ENCODE measurements around the gene GLB1L.
"Not testable (repeated sequence)": the region's sequence is repeated elsewhere in the genome, so short reads cannot be mapped to it uniquely, and the experiment has no call there.

GLB1L gene

DNA sequence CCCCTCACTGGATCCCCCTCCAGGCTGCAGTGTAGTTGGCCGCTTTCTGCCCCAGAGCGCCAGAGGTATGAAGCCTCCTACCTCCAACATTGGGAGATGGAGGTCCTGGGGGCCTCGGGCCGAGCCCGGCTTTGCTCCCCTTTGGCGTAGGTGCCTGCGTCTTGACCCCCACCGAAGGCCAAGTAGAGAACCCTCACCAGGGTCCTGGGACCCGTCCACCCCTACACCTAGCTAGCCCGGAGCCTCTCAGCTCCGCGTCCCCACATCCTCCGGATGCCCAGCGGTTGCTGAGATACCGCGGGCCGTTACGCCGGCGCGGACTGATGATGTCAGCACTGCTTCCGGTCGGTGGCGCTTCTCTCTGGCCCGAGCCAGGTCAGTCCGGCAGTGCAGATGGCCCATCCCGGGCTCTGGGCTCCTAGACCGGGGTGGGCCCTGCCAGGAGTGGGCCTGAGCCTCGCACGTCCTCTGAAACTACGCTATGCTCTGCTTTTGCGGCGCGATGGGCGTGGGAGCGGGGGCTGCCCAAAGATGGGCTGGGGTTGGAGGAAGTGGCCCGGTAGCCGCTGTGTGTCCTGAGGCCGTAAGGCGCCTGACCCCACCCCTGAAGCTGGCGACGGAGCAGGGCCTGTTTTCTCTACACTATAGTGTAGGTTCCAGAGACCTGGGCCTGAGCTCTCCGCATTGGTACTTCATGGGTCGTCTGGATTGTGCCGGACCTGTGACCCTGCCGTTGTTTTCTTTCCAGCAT is at the start of gene GLB1L, which contains the start of gene STK16:
Gene GLB1L, minus strand, starts transcription at position 297 of the 751 bp plus-strand sequence. CDS start 1,871 bp downstream, outside the sequence.
Gene STK16, plus strand, starts transcription at position 332 of the 751 bp plus-strand sequence. CDS start 521 bp downstream, outside the sequence.
- peak; percentile 98 for DNase-seq (ENCODE audit: low spot score)

DNA sequence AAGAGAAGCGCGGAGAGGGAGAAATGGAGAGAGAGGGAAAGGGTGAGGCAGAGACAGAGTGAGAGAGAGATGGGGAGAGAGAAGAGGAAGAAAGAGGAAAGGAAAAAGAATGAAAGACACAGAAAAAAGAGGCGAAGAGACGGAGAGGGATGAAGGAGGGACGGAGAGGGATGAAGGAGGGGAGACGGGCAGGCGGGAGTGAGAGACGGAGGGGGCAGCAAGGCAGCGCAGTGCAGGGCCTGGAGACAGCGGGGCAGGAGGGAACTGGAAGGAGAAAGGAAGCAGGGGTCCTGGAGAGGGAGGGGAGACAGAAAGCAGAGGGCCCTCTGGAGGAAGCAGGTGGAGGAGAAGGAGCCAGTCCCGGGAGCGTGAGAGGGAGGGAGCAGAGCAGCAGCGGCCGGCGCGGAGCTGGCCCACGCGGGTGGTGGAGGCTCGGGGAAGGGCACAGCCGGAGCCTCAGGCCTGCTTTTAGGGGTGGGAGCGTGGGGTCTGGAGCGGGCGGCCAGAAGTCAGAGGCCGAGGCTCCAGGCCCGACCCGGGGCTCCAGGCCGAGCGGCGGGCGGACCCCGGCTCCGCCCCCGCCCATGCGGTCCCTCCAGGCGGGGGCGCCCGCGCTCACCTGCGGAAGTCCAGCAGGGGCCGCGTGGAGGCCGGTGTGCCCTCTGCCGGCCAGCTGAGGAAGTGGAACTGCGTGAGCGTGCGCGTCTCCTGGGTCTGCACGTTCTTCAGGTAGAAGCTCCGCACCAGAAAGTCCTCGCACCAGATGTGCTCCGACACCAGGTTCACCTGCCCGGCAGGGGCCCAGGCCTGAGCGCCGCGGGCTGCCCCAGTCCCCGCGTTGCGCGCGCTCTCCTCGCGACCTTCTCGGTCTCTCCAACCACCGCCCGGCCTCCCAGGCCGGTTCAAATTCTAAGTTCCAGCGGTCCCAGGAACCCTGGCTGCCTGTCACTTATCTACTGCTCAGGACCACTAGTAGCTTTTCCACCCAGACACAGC is 49.4 kb upstream of the GLB1L start:
- peak; percentile 96 for DNase-seq (ENCODE audit: low spot score)

DNA sequence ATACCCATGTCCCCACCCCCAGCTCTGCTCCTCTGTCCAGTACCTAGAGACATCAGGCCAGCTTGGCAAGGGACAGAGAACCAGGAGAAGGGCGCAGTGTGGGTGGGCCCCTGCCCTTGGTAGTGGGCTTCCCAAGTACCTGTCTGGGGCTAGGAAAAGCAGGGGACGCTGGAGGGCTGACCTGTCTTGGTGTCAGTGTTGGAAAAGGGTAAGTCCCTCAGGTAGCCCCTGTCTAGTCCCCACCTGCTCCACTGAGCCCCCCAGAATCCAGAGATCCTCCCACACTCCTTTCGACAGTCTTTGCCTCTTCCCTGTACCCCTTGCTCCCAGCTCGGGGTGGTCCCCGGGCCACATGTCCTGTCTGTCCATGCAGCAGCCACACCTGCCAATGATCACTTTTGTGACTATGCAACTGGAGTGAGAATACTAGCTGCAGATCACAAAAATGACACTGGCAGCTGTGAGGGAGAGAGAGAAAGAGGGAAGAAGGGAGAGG is 48.5 kb upstream of the GLB1L start:
- no peak for DNase-seq (ENCODE audit: low spot score)

DNA sequence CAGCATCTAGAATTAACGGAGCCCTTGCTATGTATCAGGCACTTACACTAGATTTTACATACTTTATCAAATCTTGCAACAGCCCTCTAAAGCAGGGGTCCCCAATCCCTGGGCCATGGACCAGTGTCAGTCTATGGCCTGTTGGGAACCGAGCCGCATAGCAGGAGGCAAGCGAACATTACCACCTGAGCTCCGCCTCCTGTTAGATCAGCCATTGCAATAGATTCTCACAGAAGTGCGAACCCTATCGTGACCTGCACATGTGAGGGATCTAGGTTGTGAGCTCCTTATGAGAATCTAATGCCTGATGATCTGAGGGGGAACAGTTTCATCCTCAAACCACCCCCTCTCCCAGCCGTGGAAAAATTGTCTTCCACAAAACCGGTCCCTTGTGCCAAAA is 47.4 kb upstream of the GLB1L start:
- no peak for DNase-seq (ENCODE audit: low spot score)

DNA sequence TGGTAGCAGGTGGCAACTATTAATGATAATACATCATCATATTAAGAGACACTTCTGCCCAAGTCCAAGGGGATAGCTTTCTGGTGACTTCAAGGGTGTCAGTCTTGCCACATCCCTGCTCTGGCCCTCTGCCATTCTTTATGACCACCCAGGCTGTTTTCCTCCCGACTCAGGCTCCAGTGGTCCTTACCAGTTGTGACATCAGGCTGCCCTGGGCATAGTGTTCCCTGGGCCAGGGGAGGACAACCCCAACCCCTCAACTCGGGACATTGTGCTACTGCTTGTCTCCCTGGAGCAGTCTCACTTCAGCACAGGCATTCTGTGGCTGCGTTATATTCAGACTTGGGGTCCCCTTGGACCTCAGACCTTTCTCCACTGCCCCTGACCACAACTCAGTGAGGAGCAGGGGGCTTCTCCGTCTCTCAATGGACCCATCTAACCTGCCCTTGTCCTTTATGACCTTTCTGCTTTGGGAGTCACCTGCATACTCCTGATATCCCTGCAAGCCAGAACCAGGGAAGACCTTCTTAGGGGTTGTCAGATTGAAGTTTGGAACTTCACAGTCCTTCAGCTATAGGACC is 46.8 kb upstream of the GLB1L start:
- no peak for DNase-seq (ENCODE audit: low spot score)

DNA sequence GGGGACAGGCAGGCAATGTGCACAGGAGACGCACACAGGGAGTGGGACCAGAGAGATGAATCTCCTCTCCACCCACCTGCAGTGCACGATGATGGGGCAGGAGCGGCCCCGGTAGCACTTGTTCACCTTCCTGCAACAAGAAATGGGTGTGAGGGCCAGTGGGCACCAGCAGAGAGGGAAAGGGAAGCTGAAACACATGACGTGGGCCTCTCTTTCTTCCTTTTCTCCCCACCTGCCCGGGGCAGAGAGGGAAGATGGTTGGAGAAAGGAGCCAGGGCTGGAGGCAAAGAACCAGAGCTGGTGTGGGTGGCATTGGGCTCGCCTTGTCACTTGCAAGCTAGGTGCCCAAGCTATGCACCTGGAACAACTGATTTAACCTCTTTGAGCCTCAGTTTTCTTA is 46.1 kb upstream of the GLB1L start:
- no peak for DNase-seq (ENCODE audit: low spot score)

DNA sequence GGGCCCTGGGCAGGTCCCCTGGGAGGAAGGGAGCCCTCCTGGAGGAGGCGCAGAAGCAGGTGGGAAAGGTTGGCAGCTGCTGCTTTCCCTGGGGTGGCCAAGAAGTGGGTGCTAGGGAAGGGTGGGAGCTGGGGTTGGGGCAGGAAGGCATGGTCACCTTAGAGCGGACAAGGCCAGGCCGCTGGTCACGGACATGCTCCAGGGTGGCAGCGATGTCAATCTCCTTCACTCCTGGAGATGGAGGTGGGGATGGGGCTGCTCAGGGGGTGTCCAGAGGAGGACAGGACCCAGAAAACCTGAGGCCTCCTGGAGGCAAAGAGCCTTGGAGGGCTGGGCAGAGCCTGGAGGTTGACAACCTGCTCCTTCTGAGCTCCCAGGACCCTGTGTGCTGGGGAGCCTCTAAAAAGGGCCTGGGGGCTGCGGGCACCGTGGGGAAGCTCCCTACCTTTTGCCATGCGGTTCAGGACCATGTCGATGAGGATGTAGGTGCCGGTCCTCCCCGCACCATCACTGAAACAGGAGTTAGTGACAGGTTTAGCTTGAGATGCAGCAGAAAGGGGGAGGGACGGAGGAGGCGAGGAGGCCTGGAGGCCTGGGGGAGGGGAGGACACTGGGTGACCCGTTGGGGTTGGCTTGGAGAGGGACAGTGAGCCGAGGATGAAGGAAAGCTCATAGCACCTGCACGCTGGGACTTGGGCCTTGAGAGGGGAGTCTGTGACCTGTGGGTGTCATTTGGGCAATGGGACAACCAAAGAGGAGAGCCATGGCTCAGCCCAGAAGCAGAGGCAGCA is 45.3 kb upstream of the GLB1L start:
- no peak for DNase-seq (ENCODE audit: low spot score)

DNA sequence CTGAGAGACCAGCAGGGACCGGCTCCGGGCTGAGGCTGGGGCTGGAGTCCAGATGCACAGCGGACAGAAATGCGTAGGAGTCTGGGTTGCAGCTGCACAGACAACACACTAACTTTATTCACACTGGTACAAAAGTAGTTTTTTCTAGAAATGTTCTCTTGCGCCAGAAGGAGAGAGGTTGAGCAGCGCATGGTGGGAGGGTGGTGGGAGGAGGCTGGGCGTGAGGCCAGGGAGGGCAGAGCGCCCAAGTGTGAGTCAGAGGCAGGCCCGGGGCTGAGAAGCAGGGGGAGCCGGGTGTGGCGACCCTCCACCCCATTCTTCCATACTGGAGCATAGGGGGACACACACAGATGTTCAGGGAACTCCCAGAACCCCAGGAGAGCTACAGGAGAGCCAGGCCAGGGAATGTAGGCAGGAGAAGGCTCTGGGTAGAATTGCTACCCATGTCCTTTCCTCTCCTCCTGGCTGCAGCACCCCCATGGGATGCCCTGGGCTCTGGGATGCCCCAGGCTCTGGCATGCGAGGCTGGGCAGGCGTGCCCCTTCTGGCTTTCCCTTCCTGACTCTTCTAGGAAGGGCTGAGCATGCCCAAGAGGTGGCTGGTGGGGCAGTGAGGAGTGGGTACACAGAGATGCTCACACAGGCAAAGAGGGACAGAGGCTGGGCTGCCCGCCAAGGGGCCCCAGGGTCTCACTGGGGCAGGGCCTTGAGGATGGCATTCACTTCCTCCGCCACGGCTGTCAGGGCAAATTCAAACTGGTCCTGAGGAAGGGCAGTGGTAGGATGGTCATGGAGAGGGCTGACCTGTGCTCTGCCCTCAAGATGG is 44.5 kb upstream of the GLB1L start:
- peak; percentile 90 for DNase-seq (ENCODE audit: low spot score)

DNA sequence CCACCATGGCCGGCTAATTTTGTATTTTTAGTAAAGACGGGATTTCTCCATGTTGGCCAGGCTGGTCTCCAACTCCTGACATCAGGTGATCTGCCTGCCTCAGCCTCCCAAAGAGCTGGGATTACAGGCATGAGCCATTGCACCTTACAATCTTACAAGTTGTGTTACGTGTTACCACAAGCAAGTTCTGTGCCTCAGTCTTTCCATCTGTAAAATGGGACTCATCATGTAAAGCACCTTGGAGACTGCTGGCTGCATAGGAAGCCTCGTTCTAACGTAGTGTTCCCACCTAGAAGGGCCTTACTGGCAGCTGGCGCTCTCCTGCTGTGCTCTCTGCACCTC is 43.9 kb upstream of the GLB1L start:
- DNase-seq (ENCODE audit: low spot score) = no peak

DNA sequence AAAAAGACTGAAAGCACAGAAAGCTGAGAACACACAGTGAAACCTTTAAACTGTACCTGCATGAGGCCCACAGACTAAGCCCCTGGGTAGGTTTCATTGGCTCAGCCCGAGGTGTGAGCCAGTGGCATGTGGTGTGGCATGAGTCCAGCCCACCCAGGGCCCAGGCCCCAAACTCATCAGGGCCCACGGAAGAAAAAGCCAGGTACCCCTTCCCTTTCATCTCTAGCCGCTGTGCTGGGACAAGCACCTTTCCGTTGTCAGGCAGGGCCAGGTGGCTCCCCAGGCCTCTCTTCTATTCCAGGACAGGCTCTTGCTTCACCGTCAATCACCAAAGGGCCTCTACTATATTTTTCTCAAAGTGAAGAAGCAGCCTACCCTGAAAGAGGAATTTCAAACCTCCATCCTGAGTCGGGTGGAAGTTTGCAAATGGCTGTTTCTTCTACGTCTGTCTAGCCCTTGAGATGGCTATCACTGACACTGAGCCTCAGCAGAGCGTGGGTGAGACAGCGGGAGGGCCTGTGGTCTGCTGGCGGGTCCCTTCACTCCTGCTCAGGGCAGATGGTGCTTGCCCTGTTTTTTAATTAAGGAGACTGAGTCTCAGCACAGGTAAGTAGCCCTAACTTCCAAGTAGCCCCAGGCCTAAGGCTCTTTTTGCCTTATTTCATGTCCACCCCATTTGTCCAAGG is 42.5 kb upstream of the GLB1L start:
- no peak for DNase-seq (ENCODE audit: low spot score)

DNA sequence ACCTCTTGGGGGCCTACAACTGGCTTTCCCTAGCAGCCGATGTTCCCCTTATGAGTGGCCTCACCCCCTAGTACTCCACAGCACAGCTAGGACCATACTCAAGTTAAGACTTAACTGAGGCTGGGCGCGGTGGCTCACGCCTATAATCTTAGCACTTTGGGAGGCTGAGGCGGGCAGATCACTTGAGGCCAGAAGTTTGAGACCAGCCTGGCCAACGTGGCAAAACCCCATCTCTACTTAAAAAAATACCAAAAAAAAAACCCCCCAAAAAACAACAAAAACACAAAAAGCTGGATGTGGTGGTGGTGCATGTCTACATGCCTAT is 41.8 kb upstream of the GLB1L start:
- not testable (repeated sequence) for DNase-seq (ENCODE audit: low spot score)

DNA sequence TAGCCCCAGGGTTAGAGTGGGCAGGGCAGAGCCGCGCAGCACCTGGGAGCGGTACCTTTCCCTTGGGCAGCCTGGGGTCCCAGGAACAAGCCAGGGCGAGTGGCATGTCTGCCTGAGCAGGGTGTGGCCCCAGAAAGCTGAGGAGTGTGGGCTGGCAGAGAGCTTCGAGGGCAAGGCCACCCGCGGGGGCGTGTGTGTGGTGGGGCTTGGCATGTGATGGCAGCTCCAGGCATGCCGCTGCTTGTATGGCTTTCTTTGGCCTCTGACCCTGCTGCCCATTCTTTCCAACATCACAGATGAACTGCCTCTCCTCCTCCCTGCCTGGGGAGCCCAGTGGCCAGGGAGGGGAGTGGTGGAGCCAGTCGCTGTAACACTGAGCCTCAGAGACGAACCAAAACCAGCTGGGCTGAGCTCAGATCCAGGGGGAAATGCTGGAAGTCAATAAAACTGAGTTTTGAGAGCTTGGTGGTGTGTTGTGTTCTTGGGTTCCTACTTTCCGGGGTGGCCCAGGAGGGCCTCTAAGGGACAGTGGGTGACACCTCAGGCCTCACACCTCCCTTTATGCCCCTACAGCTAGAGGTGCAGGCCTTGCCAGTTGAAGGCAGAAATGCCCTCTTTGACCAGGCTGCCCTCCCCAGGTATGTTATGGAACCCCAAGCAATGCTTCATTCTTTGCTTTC is 41.3 kb upstream of the GLB1L start:
- DNase-seq (ENCODE audit: low spot score) = no peak

DNA sequence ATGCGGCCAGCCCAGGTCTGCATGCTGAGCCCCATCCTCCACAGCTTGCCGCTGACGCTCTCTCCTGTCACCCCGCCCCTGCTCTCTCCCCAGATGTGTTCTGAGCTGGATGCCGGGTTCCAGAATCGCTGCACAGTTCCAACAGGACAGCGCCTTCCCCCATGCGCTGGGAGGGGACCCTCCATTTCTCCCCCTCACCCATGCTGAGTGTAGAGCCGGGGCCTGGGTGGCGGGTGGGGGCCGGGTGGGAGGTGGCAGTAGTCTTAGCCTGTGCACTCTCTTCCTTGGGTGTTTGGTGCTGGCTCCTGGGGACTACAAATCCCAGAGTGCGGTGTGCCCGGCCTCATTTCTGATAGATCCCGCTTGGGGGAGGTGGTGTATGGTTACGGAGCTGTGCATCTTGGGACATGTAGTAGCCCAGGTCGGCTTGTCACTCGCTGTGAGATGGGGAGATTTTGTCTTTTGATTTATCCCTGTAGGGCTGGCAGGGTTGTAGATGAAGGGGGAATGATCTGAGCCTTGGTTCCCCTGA is 40.7 kb upstream of the GLB1L start:
- no peak for DNase-seq (ENCODE audit: low spot score)

DNA sequence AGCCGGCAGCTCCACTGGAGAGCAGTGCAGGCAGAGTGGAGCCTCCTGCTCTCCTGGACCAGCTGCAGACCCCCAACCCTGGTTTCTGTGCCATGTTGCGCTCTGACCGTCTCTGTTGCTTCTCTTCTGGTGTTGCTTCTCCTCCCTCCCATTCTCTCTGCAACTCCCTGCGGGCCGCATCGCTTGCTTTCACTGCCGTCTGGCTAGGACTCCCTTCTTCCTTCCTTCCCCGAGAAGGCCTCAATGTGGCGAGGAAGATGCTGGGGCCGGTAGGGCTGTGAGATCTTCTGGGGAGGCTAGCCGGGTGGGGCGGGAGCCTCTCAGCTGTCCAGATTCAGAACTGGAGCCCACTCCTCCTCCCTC is 40.1 kb upstream of the GLB1L start:
- no peak for DNase-seq (ENCODE audit: low spot score)

DNA sequence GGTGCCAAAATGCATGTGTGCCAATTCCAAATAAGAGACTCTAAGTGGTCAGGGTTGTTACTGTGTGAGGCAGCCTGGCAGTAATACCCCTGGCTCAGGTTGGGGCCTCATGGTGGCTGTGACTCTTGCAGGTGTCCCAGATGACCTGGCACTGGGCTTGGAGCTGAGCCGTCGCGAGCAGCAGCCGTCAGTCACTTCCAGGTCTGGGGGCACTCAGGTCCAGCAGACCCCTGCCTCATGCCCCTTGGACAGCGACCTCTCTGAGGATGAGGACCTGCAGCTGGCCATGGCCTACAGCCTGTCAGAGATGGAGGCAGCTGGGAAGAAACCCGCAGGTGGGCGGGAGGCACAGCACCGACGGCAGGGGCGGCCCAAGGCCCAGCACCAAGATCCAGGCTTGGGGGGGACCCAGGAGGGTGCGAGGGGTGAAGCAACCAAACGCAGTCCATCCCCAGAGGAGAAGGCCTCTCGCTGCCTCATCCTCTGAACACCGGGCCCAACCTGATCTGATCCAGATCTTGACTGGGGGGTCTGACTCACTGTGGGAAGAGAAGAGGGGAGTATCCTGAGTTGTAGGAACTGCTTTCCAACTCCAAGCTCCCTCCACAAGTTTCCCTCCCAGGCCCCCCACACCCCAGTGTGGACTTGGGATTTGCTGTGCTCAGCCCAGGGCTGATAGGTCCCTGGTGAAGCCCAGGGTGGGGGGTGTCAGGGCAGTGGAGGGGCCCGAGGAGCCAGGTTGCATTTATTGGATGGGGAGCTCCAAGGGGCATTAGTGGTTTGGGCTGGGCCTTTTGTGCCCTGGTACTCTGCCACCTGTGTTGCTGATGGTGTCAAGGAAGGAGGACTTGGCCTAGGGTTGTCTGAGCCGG is 39.5 kb upstream of the GLB1L start:
- DNase-seq (ENCODE audit: low spot score) = no peak

DNA sequence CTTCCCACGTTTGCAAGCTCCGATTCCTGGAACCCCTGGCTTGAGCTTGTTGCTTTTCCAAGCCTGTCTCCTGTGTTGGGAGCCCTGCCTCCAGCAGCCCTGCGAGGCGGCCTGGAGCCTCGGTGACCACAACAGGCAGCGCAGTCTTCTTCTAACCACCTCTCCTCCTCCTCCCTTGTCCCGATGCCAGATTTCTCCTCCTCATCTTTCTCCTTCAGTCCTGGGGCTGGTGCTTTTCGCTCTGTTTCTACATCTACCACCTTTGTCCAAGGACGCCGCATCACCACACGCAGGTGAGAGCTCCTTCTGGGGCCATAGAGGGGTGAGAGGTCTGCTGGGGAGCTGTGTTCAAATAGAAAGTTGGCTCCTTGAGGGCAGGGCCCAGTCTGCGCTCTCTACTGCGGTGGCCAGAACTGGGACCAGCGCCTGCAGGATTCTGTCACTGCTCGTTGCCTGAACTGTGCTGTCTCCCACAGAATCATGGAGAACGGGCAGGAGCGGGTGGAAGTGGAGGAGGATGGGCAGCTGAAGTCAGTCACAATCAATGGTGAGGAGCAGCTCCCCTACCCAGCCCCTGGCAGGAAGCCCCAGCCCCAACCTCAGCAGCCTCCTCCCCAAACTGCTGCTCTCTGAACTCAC is 37.8 kb upstream of the GLB1L start:
- DNase-seq (ENCODE audit: low spot score) = no peak

DNA sequence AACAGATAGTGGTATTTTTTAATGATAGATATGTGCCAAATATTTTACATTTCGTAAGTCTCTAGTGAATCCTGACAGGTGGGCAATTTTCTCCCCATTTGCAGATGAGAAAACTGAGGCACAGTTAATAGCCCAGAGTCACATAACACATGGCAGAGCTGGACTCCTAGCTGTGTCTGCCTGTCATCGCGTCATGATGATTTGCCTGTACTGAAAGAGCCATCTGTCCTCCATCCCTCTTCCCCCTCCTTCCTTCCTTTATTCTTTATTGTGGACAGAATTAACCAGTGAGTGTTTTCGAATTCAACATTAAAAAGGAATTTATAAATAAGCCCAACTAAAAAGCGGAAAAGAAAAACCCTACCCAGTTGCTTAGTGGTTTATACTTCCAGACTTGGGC is 37.1 kb upstream of the GLB1L start:
- no peak for DNase-seq (ENCODE audit: low spot score)

DNA sequence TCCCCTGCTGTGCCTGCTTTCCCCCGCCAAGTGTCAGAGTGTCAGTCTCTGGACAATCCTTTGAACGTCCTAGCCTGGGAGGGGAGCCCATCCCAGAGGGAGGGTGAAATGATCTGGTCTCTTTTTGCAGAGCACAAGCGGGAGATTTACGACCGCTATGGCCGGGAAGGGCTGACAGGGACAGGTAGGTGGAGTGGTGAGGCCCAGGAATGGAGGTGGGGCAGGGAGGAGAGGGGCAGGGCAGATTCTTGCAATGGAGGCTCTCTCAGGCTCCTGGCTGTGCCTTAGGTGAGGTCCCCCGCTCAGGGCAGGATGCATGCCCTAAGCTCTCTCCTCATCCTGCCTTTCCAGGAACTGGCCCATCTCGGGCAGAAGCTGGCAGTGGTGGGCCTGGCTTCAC is 36.3 kb upstream of the GLB1L start:
- no peak for DNase-seq (ENCODE audit: low spot score)
